ENCODE data around the gene RBM20.
"Not testable (repeated sequence)": the region's sequence is repeated elsewhere in the genome, so short reads cannot be mapped to it uniquely, and the experiment has no call there.

RBM20 gene

GRCh38 chr10:110613996-110614495, 30.1 kb upstream of the RBM20 start:
- H3K36me3 ChIP-seq (ENCODE audit: control insufficient read depth in 1 of 2, insufficient read depth in 2 of 2, low read length in 2 of 2), result no peaks in the 10 kb centered on the region
- no peak overlapping the region for H3K27ac ChIP-seq (ENCODE audit: low read length)
- H3K27me3 ChIP-seq (ENCODE audit: low read depth, low read length), result no peaks in the 10 kb centered on the region
- H3K4me1 ChIP-seq (ENCODE audit: control insufficient read depth in 1 of 2, insufficient read depth in 2 of 2, low read length in 2 of 2), result no peaks in the 10 kb centered on the region
- no peaks in the 10 kb centered on the region for H3K9me3 ChIP-seq (ENCODE audit: control insufficient read depth in 1 of 2, low read length in 2 of 2)
- no peak overlapping the region for H3K4me3 ChIP-seq (ENCODE audit: low read depth in 1 of 2, low read length in 2 of 2)

GRCh38 chr10:110615057-110615747, 28.9 kb upstream of the RBM20 start:
- Histone ChIP-seq H3K36me3 (ENCODE audit: control insufficient read depth in 1 of 2, insufficient read depth in 2 of 2, low read length in 2 of 2) (no peaks in the 10 kb centered on the region), H3K27me3 (ENCODE audit: low read depth, low read length) (no peaks in the 10 kb centered on the region), H3K4me3 (ENCODE audit: low read depth in 1 of 2, low read length in 2 of 2) (no peak overlapping the region), H3K9me3 (ENCODE audit: control insufficient read depth in 1 of 2, low read length in 2 of 2) (no peaks in the 10 kb centered on the region), H3K27ac (ENCODE audit: low read length) (no peak overlapping the region), H3K4me1 (ENCODE audit: control insufficient read depth in 1 of 2, insufficient read depth in 2 of 2, low read length in 2 of 2) (no peaks in the 10 kb centered on the region)

- no peaks in the 10 kb centered on the region for H3K4me1 ChIP-seq (ENCODE audit: control insufficient read depth in 1 of 2, insufficient read depth in 2 of 2, low read length in 2 of 2)
- H3K36me3 ChIP-seq (ENCODE audit: control insufficient read depth in 1 of 2, insufficient read depth in 2 of 2, low read length in 2 of 2), result no peaks in the 10 kb centered on the region
- no peak overlapping the region for H3K27ac ChIP-seq (ENCODE audit: low read length)
- H3K4me3 ChIP-seq (ENCODE audit: low read depth in 1 of 2, low read length in 2 of 2), result no peak overlapping the region
- H3K27me3 ChIP-seq (ENCODE audit: low read depth, low read length), result no peaks in the 10 kb centered on the region
- peaks cover 0 to 2% of the 10 kb centered on the region in 2 donors for H3K9me3 ChIP-seq (ENCODE audit: control insufficient read depth in 1 of 2, low read length in 2 of 2)
Measured at GRCh38 chr10:110616493-110617033, 27.6 kb upstream of the RBM20 start.

GRCh38 chr10:110617425-110618229, 26.5 kb upstream of the RBM20 start:
- Histone ChIP-seq H3K27me3 (ENCODE audit: low read depth, low read length) (no peaks in the 10 kb centered on the region), H3K27ac (ENCODE audit: low read length) (no peak overlapping the region)

GRCh38 chr10:110618230-110618610, 25.9 kb upstream of the RBM20 start:
- Histone ChIP-seq H3K4me1 (ENCODE audit: control insufficient read depth in 1 of 2, insufficient read depth in 2 of 2, low read length in 2 of 2) (no peaks in the 10 kb centered on the region), H3K27ac (ENCODE audit: low read length) (no peak overlapping the region), H3K9me3 (ENCODE audit: control insufficient read depth in 1 of 2, low read length in 2 of 2) (peaks cover 0 to 2% of the 10 kb centered on the region in 2 donors), H3K27me3 (ENCODE audit: low read depth, low read length) (no peaks in the 10 kb centered on the region), H3K4me3 (ENCODE audit: low read depth in 1 of 2, low read length in 2 of 2) (no peak overlapping the region), H3K36me3 (ENCODE audit: control insufficient read depth in 1 of 2, insufficient read depth in 2 of 2, low read length in 2 of 2) (no peaks in the 10 kb centered on the region)

More at GRCh38 chr10:110617425-110618229, 26.5 kb upstream of the RBM20 start:
- peaks cover 0 to 2% of the 10 kb centered on the region in 2 donors for H3K9me3 ChIP-seq (ENCODE audit: control insufficient read depth in 1 of 2, low read length in 2 of 2)
- no peaks in the 10 kb centered on the region for H3K4me1 ChIP-seq (ENCODE audit: control insufficient read depth in 1 of 2, insufficient read depth in 2 of 2, low read length in 2 of 2)
- no peaks in the 10 kb centered on the region for H3K36me3 ChIP-seq (ENCODE audit: control insufficient read depth in 1 of 2, insufficient read depth in 2 of 2, low read length in 2 of 2)
- H3K4me3 ChIP-seq (ENCODE audit: low read depth in 1 of 2, low read length in 2 of 2), result no peak overlapping the region

- H3K36me3 ChIP-seq (ENCODE audit: control insufficient read depth in 1 of 2, insufficient read depth in 2 of 2, low read length in 2 of 2), result no peaks in the 10 kb centered on the region
- H3K4me1 ChIP-seq (ENCODE audit: control insufficient read depth in 1 of 2, insufficient read depth in 2 of 2, low read length in 2 of 2), result no peaks in the 10 kb centered on the region
- H3K27me3 ChIP-seq (ENCODE audit: low read depth, low read length), result no peaks in the 10 kb centered on the region
- H3K9me3 ChIP-seq (ENCODE audit: control insufficient read depth in 1 of 2, low read length in 2 of 2), result peaks cover 0 to 2% of the 10 kb centered on the region in 2 donors
- no peak overlapping the region for H3K4me3 ChIP-seq (ENCODE audit: low read depth in 1 of 2, low read length in 2 of 2)
- no peak overlapping the region for H3K27ac ChIP-seq (ENCODE audit: low read length)
Measured at GRCh38 chr10:110619514-110620397, 24.4 kb upstream of the RBM20 start.

GRCh38 chr10:110620398-110620719, 23.8 kb upstream of the RBM20 start:
- Histone ChIP-seq H3K27ac (ENCODE audit: low read length) (no peak overlapping the region), H3K4me1 (ENCODE audit: control insufficient read depth in 1 of 2, insufficient read depth in 2 of 2, low read length in 2 of 2) (no peaks in the 10 kb centered on the region), H3K9me3 (ENCODE audit: control insufficient read depth in 1 of 2, low read length in 2 of 2) (peaks cover 0 to 2% of the 10 kb centered on the region in 2 donors), H3K4me3 (ENCODE audit: low read depth in 1 of 2, low read length in 2 of 2) (no peak overlapping the region), H3K36me3 (ENCODE audit: control insufficient read depth in 1 of 2, insufficient read depth in 2 of 2, low read length in 2 of 2) (no peaks in the 10 kb centered on the region), H3K27me3 (ENCODE audit: low read depth, low read length) (no peaks in the 10 kb centered on the region)

- not testable (repeated sequence) for H3K27ac ChIP-seq (ENCODE audit: low read length); H3K36me3 ChIP-seq (ENCODE audit: control insufficient read depth in 1 of 2, insufficient read depth in 2 of 2, low read length in 2 of 2); H3K4me3 ChIP-seq (ENCODE audit: low read depth in 1 of 2, low read length in 2 of 2); H3K4me1 ChIP-seq (ENCODE audit: control insufficient read depth in 1 of 2, insufficient read depth in 2 of 2, low read length in 2 of 2); H3K27me3 ChIP-seq (ENCODE audit: low read depth, low read length); H3K9me3 ChIP-seq (ENCODE audit: control insufficient read depth in 1 of 2, low read length in 2 of 2)
Measured at GRCh38 chr10:110623316-110623715, 20.8 kb upstream of the RBM20 start.

- no peak overlapping the region for H3K4me3 ChIP-seq (ENCODE audit: low read depth in 1 of 2, low read length in 2 of 2)
- H3K27me3 ChIP-seq (ENCODE audit: low read depth, low read length), result no peaks in the 10 kb centered on the region
- no peaks in the 10 kb centered on the region for H3K36me3 ChIP-seq (ENCODE audit: control insufficient read depth in 1 of 2, insufficient read depth in 2 of 2, low read length in 2 of 2)
- no peaks in the 10 kb centered on the region for H3K4me1 ChIP-seq (ENCODE audit: control insufficient read depth in 1 of 2, insufficient read depth in 2 of 2, low read length in 2 of 2)
- peaks cover 0 to 2% of the 10 kb centered on the region in 2 donors for H3K9me3 ChIP-seq (ENCODE audit: control insufficient read depth in 1 of 2, low read length in 2 of 2)
- no peak overlapping the region for H3K27ac ChIP-seq (ENCODE audit: low read length)
Measured at GRCh38 chr10:110625356-110625894, 18.7 kb upstream of the RBM20 start.

GRCh38 chr10:110625951-110626855, 17.9 kb upstream of the RBM20 start:
- Histone ChIP-seq H3K27me3 (ENCODE audit: low read depth, low read length) (no peaks in the 10 kb centered on the region), H3K36me3 (ENCODE audit: control insufficient read depth in 1 of 2, insufficient read depth in 2 of 2, low read length in 2 of 2) (no peaks in the 10 kb centered on the region), H3K27ac (ENCODE audit: low read length) (no peak overlapping the region)

More at GRCh38 chr10:110625951-110626855, 17.9 kb upstream of the RBM20 start:
- Histone ChIP-seq H3K9me3 (ENCODE audit: control insufficient read depth in 1 of 2, low read length in 2 of 2) (peaks cover 0 to 2% of the 10 kb centered on the region in 2 donors), H3K4me3 (ENCODE audit: low read depth in 1 of 2, low read length in 2 of 2) (no peak overlapping the region), H3K4me1 (ENCODE audit: control insufficient read depth in 1 of 2, insufficient read depth in 2 of 2, low read length in 2 of 2) (no peaks in the 10 kb centered on the region)

Data from muscle layer of duodenum (tissue), 2 donors.